ENCODE results near the gene LRRTM3. TPM values are rescaled to one million over a fixed set of nuclear protein-coding genes. Genes with fewer than 3 reads are reported as not detected.

Gene LRRTM3
- total RNA-seq, 1 donor from 2014 or later: not detected

- no peak for ATAC-seq (ENCODE audit: low read depth)
- no peaks in the 10 kb centered on the region for H3K27me3 Mint-ChIP-seq
Measured at GRCh38 chr10:67077376-67077775, 151.5 kb downstream of the LRRTM3 start.

GRCh38 chr10:67079126-67079525 lies 153.3 kb downstream of the LRRTM3 start:
- CTCF ChIA-PET: no interaction called here
- POLR2A ChIA-PET: no interaction called here
- no peak for TF ChIP-seq CTCF (IDR thresholded peaks at IDR 0.05)
- Mint-ChIP-seq H3K36me3 (ENCODE audit: low read depth) (no peaks in the 10 kb centered on the region), H3K4me1 (no peaks in the 10 kb centered on the region), H3K9me3 (no peaks in the 10 kb centered on the region), H3K4me3 (no peak overlapping the region), H3K27me3 (no peaks in the 10 kb centered on the region), H3K27ac (no peak overlapping the region)
- DNase-seq (no peak), ATAC-seq (ENCODE audit: low read depth) (no peak)
- intact Hi-C loops (cut with micrococcal nuclease): no loop called here

More at GRCh38 chr10:67077376-67077775, 151.5 kb downstream of the LRRTM3 start:
- H3K27ac Mint-ChIP-seq: no peak overlapping the region
- DNase-seq: no peak
- no peak overlapping the region for H3K4me3 Mint-ChIP-seq
- intact Hi-C loops (cut with micrococcal nuclease): no loop called here
- ChIA-PET CTCF (no interaction called here), POLR2A (no interaction called here)
- no peak for TF ChIP-seq CTCF (IDR thresholded peaks at IDR 0.05)
- H3K9me3 Mint-ChIP-seq: peaks cover 3% of the 10 kb centered on the region
- no peaks in the 10 kb centered on the region for H3K36me3 Mint-ChIP-seq (ENCODE audit: low read depth)
- H3K4me1 Mint-ChIP-seq: no peaks in the 10 kb centered on the region

GRCh38 chr10:67086327-67087134 lies 160.7 kb downstream of the LRRTM3 start:
- ChIA-PET CTCF (no interaction called here), POLR2A (no interaction called here)
- no peaks in the 10 kb centered on the region for H3K4me1 Mint-ChIP-seq
- H3K4me3 Mint-ChIP-seq: no peak overlapping the region
- no peaks in the 10 kb centered on the region for H3K27me3 Mint-ChIP-seq
- DNase-seq (no peak), ATAC-seq (ENCODE audit: low read depth) (no peak)
- no peaks in the 10 kb centered on the region for H3K9me3 Mint-ChIP-seq
- no peaks in the 10 kb centered on the region for H3K36me3 Mint-ChIP-seq (ENCODE audit: low read depth)
- TF ChIP-seq CTCF (IDR thresholded peaks at IDR 0.05): no peak
- no peak overlapping the region for H3K27ac Mint-ChIP-seq
- intact Hi-C loops (cut with micrococcal nuclease): no loop called here

GRCh38 chr10:67087135-67087425 lies 161.2 kb downstream of the LRRTM3 start:
- Mint-ChIP-seq H3K4me3 (no peak overlapping the region), H3K9me3 (no peaks in the 10 kb centered on the region), H3K4me1 (no peaks in the 10 kb centered on the region), H3K27me3 (no peaks in the 10 kb centered on the region), H3K36me3 (ENCODE audit: low read depth) (no peaks in the 10 kb centered on the region), H3K27ac (no peak overlapping the region)
- ATAC-seq (ENCODE audit: low read depth) (no peak), DNase-seq (no peak)
- no peak for TF ChIP-seq CTCF (IDR thresholded peaks at IDR 0.05)
- ChIA-PET CTCF (no interaction called here), POLR2A (no interaction called here)
- intact Hi-C loops (cut with micrococcal nuclease): no loop called here

GRCh38 chr10:67088036-67088435 lies 162.2 kb downstream of the LRRTM3 start:
- H3K9me3 Mint-ChIP-seq: no peaks in the 10 kb centered on the region
- H3K27me3 Mint-ChIP-seq: no peaks in the 10 kb centered on the region
- H3K4me1 Mint-ChIP-seq: no peaks in the 10 kb centered on the region
- H3K27ac Mint-ChIP-seq: no peak overlapping the region
- TF ChIP-seq CTCF (IDR thresholded peaks at IDR 0.05): no peak
- ChIA-PET CTCF (no interaction called here), POLR2A (no interaction called here)
- ATAC-seq (ENCODE audit: low read depth) (no peak), DNase-seq (no peak)
- intact Hi-C loops (cut with micrococcal nuclease): no loop called here
- no peaks in the 10 kb centered on the region for H3K36me3 Mint-ChIP-seq (ENCODE audit: low read depth)
- no peak overlapping the region for H3K4me3 Mint-ChIP-seq

Data from activated B cell treated with CpG ODN at 0.5 μM for 24 hours (primary cell).